ENCODE results near the gene RPF1. TPM values are rescaled to one million over a fixed set of nuclear protein-coding genes. Genes with fewer than 3 reads are reported as not detected.
A peak's percentile ranks its signal among the peaks of the same experiment; 100 is the strongest.

The RPF1 gene
- total RNA-seq, 1 experiment from 2014 or later, result 31.7 TPM

DNA sequence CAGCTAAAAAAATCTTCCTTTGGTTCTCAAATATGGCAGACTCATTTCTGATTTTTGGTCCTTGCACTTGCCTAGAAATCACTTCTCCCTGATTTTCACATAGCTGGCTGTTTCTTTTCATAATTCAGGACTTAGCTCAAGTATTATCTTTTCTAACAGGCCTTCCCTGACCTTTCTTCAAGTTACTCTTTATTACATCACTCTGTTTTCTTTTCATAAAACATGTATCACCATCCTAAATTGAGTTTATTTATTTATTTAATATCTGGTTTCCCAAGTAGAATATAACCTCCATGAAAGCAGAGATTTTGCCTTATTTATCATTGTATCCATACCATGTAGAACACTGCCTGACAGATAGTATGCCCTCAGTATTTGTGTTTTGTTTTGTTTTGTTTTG is 45.5 kb downstream of the RPF1 start (continued):
- no peak for TF ChIP-seq ATF6 (CRISPR knock-in tag; IDR thresholded peaks at IDR 0.05)
- TF ChIP-seq TEAD1 (CRISPR knock-in tag; IDR thresholded peaks at IDR 0.05), result no peak
- no peak for TF ChIP-seq FOXP1 (CRISPR knock-in tag; IDR thresholded peaks at IDR 0.05; ENCODE audit: borderline replicate concordance)
- TF ChIP-seq ZNF138 (CRISPR knock-in tag; conservative IDR thresholded peaks at IDR 0.05), result no peak
- TF ChIP-seq NR3C1 (CRISPR knock-in tag; conservative IDR thresholded peaks at IDR 0.05; ENCODE audit: low read depth), result no peak

DNA sequence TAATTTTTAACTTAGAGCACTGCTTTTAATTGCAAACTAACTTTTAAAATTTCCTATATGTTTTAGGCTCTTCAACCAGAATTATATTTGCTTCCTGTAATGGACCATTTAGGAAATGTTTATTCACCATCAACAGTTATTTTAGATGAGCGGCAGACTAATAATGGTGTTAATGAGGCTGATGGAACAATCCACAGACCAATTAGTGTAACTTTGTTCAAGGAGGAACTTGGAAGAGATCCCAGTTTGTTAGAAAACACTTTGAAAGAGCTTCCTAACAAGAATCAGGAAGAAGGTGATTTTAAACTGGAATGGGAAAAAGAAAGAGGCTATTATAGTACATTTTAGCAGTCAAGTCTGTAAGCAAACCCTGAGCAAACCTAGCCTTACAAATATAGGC is 46.7 kb downstream of the RPF1 start:
- H3K4me1 Mint-ChIP-seq, result 0 out of 2 replicates have a peak, but pooled peaks cover 3% of the 10 kb centered on the region
- CTCF ChIA-PET, result no interaction called here
- no peak for DNase-seq (ENCODE audit: low spot score)

GRCh38 chr1:84538599-84538998 is 59.5 kb downstream of the RPF1 start:
- no peaks in the 10 kb centered on the region for H3K4me1 Mint-ChIP-seq
- no peaks in the 10 kb centered on the region for H3K36me3 Mint-ChIP-seq
- no peak for DNase-seq (ENCODE audit: low spot score)
- CTCF ChIA-PET, result no interaction called here
- H3K27ac Mint-ChIP-seq, result no peak overlapping the region
- no peak for ATAC-seq
- POLR2A ChIA-PET, result no interaction called here
- no peak overlapping the region for H3K4me3 Mint-ChIP-seq
- no peaks in the 10 kb centered on the region for H3K9me3 Mint-ChIP-seq
- no peaks in the 10 kb centered on the region for H3K27me3 Mint-ChIP-seq (ENCODE audit: low read depth)
- TF ChIP-seq TEAD4 (CRISPR knock-in tag; IDR thresholded peaks at IDR 0.05) (no peak), RORB (CRISPR knock-in tag; IDR thresholded peaks at IDR 0.05) (no peak), ZNF317 (CRISPR knock-in tag; IDR thresholded peaks at IDR 0.05; ENCODE audit: borderline replicate concordance, low read depth) (no peak), ETV6 (CRISPR knock-in tag; IDR thresholded peaks at IDR 0.05) (no peak), SOX15 (CRISPR knock-in tag; IDR thresholded peaks at IDR 0.05) (no peak), USF1 (CRISPR knock-in tag; IDR thresholded peaks at IDR 0.05) (no peak)
- TF ChIP-seq, protein P1, sequence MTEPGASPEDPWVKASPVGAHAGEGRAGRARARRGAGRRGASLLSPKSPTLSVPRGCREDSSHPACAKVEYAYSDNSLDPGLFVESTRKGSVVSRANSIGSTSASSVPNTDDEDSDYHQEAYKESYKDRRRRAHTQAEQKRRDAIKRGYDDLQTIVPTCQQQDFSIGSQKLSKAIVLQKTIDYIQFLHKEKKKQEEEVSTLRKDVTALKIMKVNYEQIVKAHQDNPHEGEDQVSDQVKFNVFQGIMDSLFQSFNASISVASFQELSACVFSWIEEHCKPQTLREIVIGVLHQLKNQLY (CRISPR knock-in tag; IDR thresholded peaks at IDR 0.05), result no peak
- TF ChIP-seq, protein P2, sequence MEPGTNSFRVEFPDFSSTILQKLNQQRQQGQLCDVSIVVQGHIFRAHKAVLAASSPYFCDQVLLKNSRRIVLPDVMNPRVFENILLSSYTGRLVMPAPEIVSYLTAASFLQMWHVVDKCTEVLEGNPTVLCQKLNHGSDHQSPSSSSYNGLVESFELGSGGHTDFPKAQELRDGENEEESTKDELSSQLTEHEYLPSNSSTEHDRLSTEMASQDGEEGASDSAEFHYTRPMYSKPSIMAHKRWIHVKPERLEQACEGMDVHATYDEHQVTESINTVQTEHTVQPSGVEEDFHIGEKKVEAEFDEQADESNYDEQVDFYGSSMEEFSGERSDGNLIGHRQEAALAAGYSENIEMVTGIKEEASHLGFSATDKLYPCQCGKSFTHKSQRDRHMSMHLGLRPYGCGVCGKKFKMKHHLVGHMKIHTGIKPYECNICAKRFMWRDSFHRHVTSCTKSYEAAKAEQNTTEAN (CRISPR knock-in tag; IDR thresholded peaks at IDR 0.05), result no peak

More for the DNA sequence above, 46.7 kb downstream of the RPF1 start:
- Mint-ChIP-seq H3K27me3 (ENCODE audit: low read depth) (no peaks in the 10 kb centered on the region), H3K27ac (peak overlapping the region; percentile 19; the same call in 1 of the 2 replicates), H3K9me3 (peaks cover 9% of the 10 kb centered on the region), H3K4me3 (no peak overlapping the region), H3K36me3 (no peaks in the 10 kb centered on the region)
- TF ChIP-seq ZNF219 (CRISPR knock-in tag; IDR thresholded peaks at IDR 0.05; ENCODE audit: borderline replicate concordance), result no peak
- TF ChIP-seq MXD4 (CRISPR knock-in tag; IDR thresholded peaks at IDR 0.05; ENCODE audit: borderline replicate concordance), result no peak
- TF ChIP-seq ZSCAN18 (CRISPR knock-in tag; IDR thresholded peaks at IDR 0.05), result no peak
- TF ChIP-seq ARID4B (CRISPR knock-in tag; IDR thresholded peaks at IDR 0.05; ENCODE audit: borderline replicate concordance), result no peak
- TF ChIP-seq ESRRA (CRISPR knock-in tag; IDR thresholded peaks at IDR 0.05; ENCODE audit: borderline replicate concordance), result no peak
- no peak for TF ChIP-seq ZBTB21 (CRISPR knock-in tag; IDR thresholded peaks at IDR 0.05; ENCODE audit: borderline replicate concordance)
- no peak for TF ChIP-seq ATF1 (CRISPR knock-in tag; IDR thresholded peaks at IDR 0.05)
- peak; percentile 83 for TF ChIP-seq ZNF317 (CRISPR knock-in tag; IDR thresholded peaks at IDR 0.05; ENCODE audit: borderline replicate concordance, low read depth)
- ATAC-seq, result no peak
- POLR2A ChIA-PET, result no interaction called here

Measured in WTC11 (cell line).